CD4-positive, alpha-beta T cell treated with Interleukin-12 subunit alpha and Interleukin-12 subunit beta, for 1 hour (primary cell): Measurements from ENCODE around the gene ANKS1A.
"Not testable (repeated sequence)": the region's sequence is repeated elsewhere in the genome, so short reads cannot be mapped to it uniquely, and the experiment has no call there.

Source experiments
- DNase-seq: peaks from one replicate; pipeline ENCODE4 v3.0.0-alpha.2; 2020

The ANKS1A gene

GRCh38 chr6:35128496-35128895, 239.4 kb downstream of the ANKS1A start:
- no peak for DNase-seq

- DNase-seq: no peak
Observed at GRCh38 chr6:35136185-35136584, 247.1 kb downstream of the ANKS1A start.

- DNase-seq: not testable (repeated sequence)
Observed at GRCh38 chr6:35138191-35138590, 249.1 kb downstream of the ANKS1A start.

- no peak for DNase-seq
Observed at GRCh38 chr6:35139470-35139869, 250.4 kb downstream of the ANKS1A start.

GRCh38 chr6:35139924-35140638, 251.0 kb downstream of the ANKS1A start:
- peak; percentile 60 for DNase-seq

- no peak for DNase-seq
Observed at GRCh38 chr6:35140639-35141006, 251.6 kb downstream of the ANKS1A start.
